H1 (cell line): ENCODE results near the gene PKD1L1.

Experiments used
- CHD2 ChIP-seq: IDR thresholded peaks from 2 replicates; pipeline ENCODE4 v1.6.1; 2012; ENCODE audit warnings: low read length, improper control_type of control experiment
- CTCF ChIP-seq, 3 experiments: IDR thresholded peaks; 1 replicate in 2 of 3; 2 replicates in 1 of 3; pipeline versions ENCODE4 v1.5.1 to v1.6.1; 2011; ENCODE audit warnings: low read length in 3 of 3, mild to moderate bottlenecking in 3 of 3, inconsistent platforms in 2 of 3, low read depth in 1 of 3, moderate library complexity in 1 of 3; ENCODE audit not compliant: insufficient read depth in 1 of 3; ENCODE audit errors: control extremely low read depth in 1 of 3
- EZH2 ChIP-seq: fragments of 200-600 bp; sonication (generic); IDR thresholded peaks from 2 replicates; pipeline ENCODE4 v1.7.1; 2012; ENCODE audit warnings: low read depth, mild to moderate bottlenecking, moderate library complexity, low read length, inconsistent platforms; ENCODE audit not compliant: severe bottlenecking
- KDM1A ChIP-seq: fragments of 200-600, 300-600 bp; sonication (generic); IDR thresholded peaks from 2 replicates; pipeline ENCODE4 v1.7.1; 2016; ENCODE audit warnings: mild to moderate bottlenecking, low read length, borderline replicate concordance
- POLR2A ChIP-seq, 2 experiments: IDR thresholded peaks; 1 replicate in 1 of 2; 2 replicates in 1 of 2; pipeline ENCODE4 v1.6.1; 2011; ENCODE audit warnings: low read depth in 2 of 2, low read length in 2 of 2, mild to moderate bottlenecking in 2 of 2; ENCODE audit errors: control extremely low read depth in 1 of 2
- RAD21 ChIP-seq, 2 experiments: IDR thresholded peaks in 1 of 2; conservative IDR thresholded peaks in 1 of 2; 2 replicates each; pipeline ENCODE4 v1.6.1; 2011; ENCODE audit warnings: low read depth in 2 of 2, low read length in 2 of 2, improper control_type of control experiment in 1 of 2, inconsistent platforms in 1 of 2, mild to moderate bottlenecking in 1 of 2, moderate library complexity in 1 of 2
- RFX5 ChIP-seq: IDR thresholded peaks from 2 replicates; pipeline ENCODE4 v1.6.1; 2011; ENCODE audit warnings: low read depth, low read length, improper control_type of control experiment, borderline replicate concordance
- SUZ12 ChIP-seq: fragments of 200-600 bp; sonication (generic); IDR thresholded peaks from 2 replicates; pipeline ENCODE4 v1.6.1; 2012; ENCODE audit warnings: mild to moderate bottlenecking, inconsistent platforms, low read length, moderate library complexity, mixed read lengths
- TAF1 ChIP-seq: IDR thresholded peaks from 2 replicates; pipeline ENCODE4 v1.6.1; 2011; ENCODE audit warnings: mild to moderate bottlenecking, low read depth, low read length
- USF2 ChIP-seq: IDR thresholded peaks from 2 replicates; pipeline ENCODE4 v1.6.1; 2011; ENCODE audit warnings: low read length, improper control_type of control experiment
- ZNF274 ChIP-seq: IDR thresholded peaks from 2 replicates; pipeline ENCODE4 v1.7.0; 2012; ENCODE audit warnings: low read length, borderline replicate concordance; ENCODE audit errors: extremely low read depth

GRCh38 chr7:47847207-47847606 lies 101.1 kb downstream of the PKD1L1 start:
- no peak for TF ChIP-seq CTCF (IDR thresholded peaks at IDR 0.05; ENCODE audit: control extremely low read depth in 1 of 3, insufficient read depth in 1 of 3, low read depth in 1 of 3, low read length in 3 of 3)
- TF ChIP-seq RFX5 = no peak
- TF ChIP-seq TAF1 = no peak
- TF ChIP-seq RAD21 (IDR thresholded peaks at IDR 0.05 in 1 of 2, conservative IDR thresholded peaks at IDR 0.05 in 1 of 2; ENCODE audit: low read depth in 2 of 2, low read length in 2 of 2) = no peak
- TF ChIP-seq CHD2 = no peak
- TF ChIP-seq POLR2A (IDR thresholded peaks at IDR 0.05; ENCODE audit: control extremely low read depth in 1 of 2, low read depth in 2 of 2, low read length in 2 of 2) = no peak
- TF ChIP-seq USF2 = no peak
- no peak for TF ChIP-seq ZNF274
- no peak for TF ChIP-seq EZH2
- TF ChIP-seq KDM1A = no peak
- no peak for TF ChIP-seq SUZ12
